GM12891 (cell line): ENCODE data around the gene ACSL1.

Experiments used
- POLR2A ChIP-seq: IDR thresholded peaks from 2 replicates; pipeline ENCODE4 v1.6.1; 2011; ENCODE audit warnings: low read depth, low read length, control low read depth
- POLR2AphosphoS5 ChIP-seq: IDR thresholded peaks from 2 replicates; pipeline ENCODE4 v1.6.1; 2011; ENCODE audit warnings: low read depth, low read length, control low read depth

DNA sequence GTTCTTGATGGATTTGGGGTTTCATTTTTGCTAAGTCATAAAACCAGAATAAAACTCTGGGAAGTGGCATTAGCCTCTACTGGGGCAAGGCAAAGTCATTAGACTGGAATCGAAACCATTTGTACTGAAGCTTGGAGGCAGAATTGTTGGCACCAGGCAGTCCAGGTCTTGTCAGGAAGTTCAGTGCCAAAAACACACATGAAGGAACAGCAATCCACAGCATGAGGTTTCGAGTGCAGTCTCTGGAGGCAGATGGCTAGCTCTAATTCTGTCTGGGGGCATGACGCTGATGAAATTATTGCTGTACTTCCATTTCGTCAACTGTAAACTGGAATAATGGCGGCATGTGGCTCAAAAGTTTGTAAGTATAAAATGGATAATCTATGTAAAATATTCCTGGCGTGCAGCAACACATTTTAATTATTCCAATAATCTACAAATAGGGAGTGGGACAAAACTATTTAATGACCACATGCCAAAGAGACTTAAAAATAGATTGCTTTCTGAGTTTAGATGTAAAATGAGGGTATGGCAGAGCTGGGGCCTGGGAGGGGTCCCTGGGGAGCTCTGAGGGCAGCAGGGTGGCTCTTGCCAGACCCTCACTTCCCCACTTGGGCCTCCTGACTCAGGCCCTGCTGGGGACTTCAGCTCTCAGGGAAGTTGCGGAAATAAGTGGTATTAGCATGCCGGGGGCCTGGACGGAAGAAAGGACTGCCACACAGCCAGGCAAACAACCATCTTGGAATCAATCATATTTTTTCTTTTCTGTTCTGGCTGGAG, 73.1 kb downstream of the ACSL1 start:
- no peak for TF ChIP-seq POLR2A
- TF ChIP-seq POLR2AphosphoS5, result no peak
